ENCODE measurements around the gene TMEM72.

GRCh38 chr10:44910602-44911001 is 535 bp upstream of the TMEM72 start:
- TF ChIP-seq CTCF (IDR thresholded peaks at IDR 0.05), result no peak
- no peak for TF ChIP-seq POLR2AphosphoS5 (IDR thresholded peaks at IDR 0.05; ENCODE audit: low read depth, low read length)
